ENCODE data around the gene CARS1. TPM values are rescaled to one million over a fixed set of nuclear protein-coding genes. Genes with fewer than 3 reads are reported as not detected.
A peak's percentile ranks its signal among the peaks of the same experiment; 100 is the strongest.

The CARS1 gene
- total and polyA plus RNA-seq, 2 donors, result 19.1 to 30.3 TPM

GRCh38 chr11:3036419-3036818 lies 20.8 kb downstream of the CARS1 start:
- peaks cover 49 to 54% of the 10 kb centered on the region in 2 donors for H3K36me3 ChIP-seq (ENCODE audit: control insufficient read depth in 2 of 2, insufficient read depth in 2 of 2, low read length in 1 of 2)
- no peak overlapping the region for H3K27ac ChIP-seq (ENCODE audit: low read depth in 1 of 2, low read length in 1 of 2)

GRCh38 chr11:3035333-3035732 lies 21.9 kb downstream of the CARS1 start:
- no peak overlapping the region for H3K4me3 ChIP-seq (ENCODE audit: low read length in 2 of 2)
- peaks cover 47 to 55% of the 10 kb centered on the region in 2 donors for H3K36me3 ChIP-seq (ENCODE audit: control insufficient read depth in 2 of 2, insufficient read depth in 2 of 2, low read length in 1 of 2)
- H3K27ac ChIP-seq (ENCODE audit: low read depth in 1 of 2, low read length in 1 of 2), result no peak overlapping the region
- H3K4me1 ChIP-seq (ENCODE audit: control insufficient read depth in 2 of 2, insufficient read depth in 2 of 2, low read length in 2 of 2), result peaks cover 0 to 7% of the 10 kb centered on the region in 2 donors
- no peaks in the 10 kb centered on the region for H3K9me3 ChIP-seq (ENCODE audit: control insufficient read depth in 2 of 2, insufficient read depth in 1 of 2, low read length in 1 of 2)
- H3K27me3 ChIP-seq (ENCODE audit: control insufficient read depth in 2 of 2, insufficient read depth in 1 of 2, low read length in 1 of 2), result no peaks in the 10 kb centered on the region
- DNase-seq (ENCODE audit: low read depth in 6 of 9, low spot score in 9 of 9), result no peak

More at GRCh38 chr11:3036419-3036818, 20.8 kb downstream of the CARS1 start:
- no peaks in the 10 kb centered on the region for H3K9me3 ChIP-seq (ENCODE audit: control insufficient read depth in 2 of 2, insufficient read depth in 1 of 2, low read length in 1 of 2)
- 78% methylated on average over 5 of the region's 5 CpGs for WGBS
- DNase-seq (ENCODE audit: low read depth in 6 of 9, low spot score in 9 of 9), result no peak
- peaks cover 0 to 7% of the 10 kb centered on the region in 2 donors for H3K4me1 ChIP-seq (ENCODE audit: control insufficient read depth in 2 of 2, insufficient read depth in 2 of 2, low read length in 2 of 2)
- H3K4me3 ChIP-seq (ENCODE audit: low read length in 2 of 2), result no peak overlapping the region
- H3K27me3 ChIP-seq (ENCODE audit: control insufficient read depth in 2 of 2, insufficient read depth in 1 of 2, low read length in 1 of 2), result no peaks in the 10 kb centered on the region

- WGBS, result 90% methylated on average over 18 of the region's 18 CpGs
- Histone ChIP-seq H3K4me3 (ENCODE audit: low read length in 2 of 2) (no peak overlapping the region), H3K27me3 (ENCODE audit: control insufficient read depth in 2 of 2, insufficient read depth in 1 of 2, low read length in 1 of 2) (no peaks in the 10 kb centered on the region), H3K36me3 (ENCODE audit: control insufficient read depth in 2 of 2, insufficient read depth in 2 of 2, low read length in 1 of 2) (peaks cover 33 to 53% of the 10 kb centered on the region in 2 donors), H3K9me3 (ENCODE audit: control insufficient read depth in 2 of 2, insufficient read depth in 1 of 2, low read length in 1 of 2) (no peaks in the 10 kb centered on the region), H3K4me1 (ENCODE audit: control insufficient read depth in 2 of 2, insufficient read depth in 2 of 2, low read length in 2 of 2) (no peaks in the 10 kb centered on the region), H3K27ac (ENCODE audit: low read depth in 1 of 2, low read length in 1 of 2) (no peak overlapping the region)
- DNase-seq (ENCODE audit: low read depth in 6 of 9, low spot score in 9 of 9), result no peak
These were observed 26.7 kb downstream of the CARS1 start for GRCh38 chr11:3030289-3031070.

- Histone ChIP-seq H3K4me3 (ENCODE audit: low read length in 2 of 2) (no peak overlapping the region), H3K9me3 (ENCODE audit: control insufficient read depth in 2 of 2, insufficient read depth in 1 of 2, low read length in 1 of 2) (no peaks in the 10 kb centered on the region), H3K27ac (ENCODE audit: low read depth in 1 of 2, low read length in 1 of 2) (no peak overlapping the region), H3K36me3 (ENCODE audit: control insufficient read depth in 2 of 2, insufficient read depth in 2 of 2, low read length in 1 of 2) (peaks cover 26 to 52% of the 10 kb centered on the region in 2 donors), H3K27me3 (ENCODE audit: control insufficient read depth in 2 of 2, insufficient read depth in 1 of 2, low read length in 1 of 2) (no peaks in the 10 kb centered on the region), H3K4me1 (ENCODE audit: control insufficient read depth in 2 of 2, insufficient read depth in 2 of 2, low read length in 2 of 2) (no peaks in the 10 kb centered on the region)
- WGBS, result 98% methylated on average over 9 of the region's 9 CpGs
- no peak for DNase-seq (ENCODE audit: low read depth in 6 of 9, low spot score in 9 of 9)
These were observed 28.4 kb downstream of the CARS1 start for GRCh38 chr11:3028813-3029212.

- Histone ChIP-seq H3K27ac (ENCODE audit: low read depth in 1 of 2, low read length in 1 of 2) (no peak overlapping the region), H3K36me3 (ENCODE audit: control insufficient read depth in 2 of 2, insufficient read depth in 2 of 2, low read length in 1 of 2) (peaks cover 26 to 48% of the 10 kb centered on the region in 2 donors), H3K4me1 (ENCODE audit: control insufficient read depth in 2 of 2, insufficient read depth in 2 of 2, low read length in 2 of 2) (peaks cover 0 to 12% of the 10 kb centered on the region in 2 donors), H3K9me3 (ENCODE audit: control insufficient read depth in 2 of 2, insufficient read depth in 1 of 2, low read length in 1 of 2) (no peaks in the 10 kb centered on the region), H3K27me3 (ENCODE audit: control insufficient read depth in 2 of 2, insufficient read depth in 1 of 2, low read length in 1 of 2) (no peaks in the 10 kb centered on the region), H3K4me3 (ENCODE audit: low read length in 2 of 2) (no peak overlapping the region)
- no peak for DNase-seq (ENCODE audit: low read depth in 6 of 9, low spot score in 9 of 9)
- 98% methylated on average over 8 of the region's 8 CpGs for WGBS
These were observed 30.4 kb downstream of the CARS1 start for GRCh38 chr11:3026803-3027202.

- DNase-seq (ENCODE audit: low read depth in 6 of 9, low spot score in 9 of 9), result no peak
- no peak overlapping the region for H3K4me3 ChIP-seq (ENCODE audit: low read length in 2 of 2)
- H3K4me1 ChIP-seq (ENCODE audit: control insufficient read depth in 2 of 2, insufficient read depth in 2 of 2, low read length in 2 of 2), result peaks cover 0 to 28% of the 10 kb centered on the region in 2 donors
- H3K27ac ChIP-seq (ENCODE audit: low read depth in 1 of 2, low read length in 1 of 2), result no peak overlapping the region
- peaks cover 29 to 40% of the 10 kb centered on the region in 2 donors for H3K36me3 ChIP-seq (ENCODE audit: control insufficient read depth in 2 of 2, insufficient read depth in 2 of 2, low read length in 1 of 2)
- no peaks in the 10 kb centered on the region for H3K27me3 ChIP-seq (ENCODE audit: control insufficient read depth in 2 of 2, insufficient read depth in 1 of 2, low read length in 1 of 2)
- 97% methylated on average over 4 of the region's 4 CpGs for WGBS
- no peaks in the 10 kb centered on the region for H3K9me3 ChIP-seq (ENCODE audit: control insufficient read depth in 2 of 2, insufficient read depth in 1 of 2, low read length in 1 of 2)
These were observed 34.2 kb downstream of the CARS1 start for GRCh38 chr11:3022982-3023381.

GRCh38 chr11:3022300-3022967 lies 34.8 kb downstream of the CARS1 start:
- H3K4me3 ChIP-seq (ENCODE audit: low read length in 2 of 2), result no peak overlapping the region
- peaks cover 0 to 28% of the 10 kb centered on the region in 2 donors for H3K4me1 ChIP-seq (ENCODE audit: control insufficient read depth in 2 of 2, insufficient read depth in 2 of 2, low read length in 2 of 2)
- peak in 1 of 9 donors; percentile 32 for DNase-seq (ENCODE audit: low read depth in 6 of 9, low spot score in 9 of 9)
- H3K9me3 ChIP-seq (ENCODE audit: control insufficient read depth in 2 of 2, insufficient read depth in 1 of 2, low read length in 1 of 2), result no peaks in the 10 kb centered on the region
- 92% methylated on average over 14 of the region's 14 CpGs for WGBS
- no peaks in the 10 kb centered on the region for H3K27me3 ChIP-seq (ENCODE audit: control insufficient read depth in 2 of 2, insufficient read depth in 1 of 2, low read length in 1 of 2)
- peaks cover 34 to 44% of the 10 kb centered on the region in 2 donors for H3K36me3 ChIP-seq (ENCODE audit: control insufficient read depth in 2 of 2, insufficient read depth in 2 of 2, low read length in 1 of 2)
- H3K27ac ChIP-seq (ENCODE audit: low read depth in 1 of 2, low read length in 1 of 2), result no peak overlapping the region

GRCh38 chr11:3021125-3021524 lies 36.1 kb downstream of the CARS1 start:
- Histone ChIP-seq H3K27me3 (ENCODE audit: control insufficient read depth in 2 of 2, insufficient read depth in 1 of 2, low read length in 1 of 2) (no peaks in the 10 kb centered on the region), H3K4me1 (ENCODE audit: control insufficient read depth in 2 of 2, insufficient read depth in 2 of 2, low read length in 2 of 2) (peaks cover 0 to 28% of the 10 kb centered on the region in 2 donors), H3K27ac (ENCODE audit: low read depth in 1 of 2, low read length in 1 of 2) (no peak overlapping the region), H3K4me3 (ENCODE audit: low read length in 2 of 2) (no peak overlapping the region), H3K9me3 (ENCODE audit: control insufficient read depth in 2 of 2, insufficient read depth in 1 of 2, low read length in 1 of 2) (no peaks in the 10 kb centered on the region), H3K36me3 (ENCODE audit: control insufficient read depth in 2 of 2, insufficient read depth in 2 of 2, low read length in 1 of 2) (peaks cover 41% of the 10 kb centered on the region in 2 donors)
- 84% methylated on average over 4 of the region's 4 CpGs for WGBS
- DNase-seq (ENCODE audit: low read depth in 6 of 9, low spot score in 9 of 9), result peak in 5 of 9 donors; percentile 23 to 64 (median 41)

GRCh38 chr11:3020011-3020410 lies 37.2 kb downstream of the CARS1 start:
- H3K36me3 ChIP-seq (ENCODE audit: control insufficient read depth in 2 of 2, insufficient read depth in 2 of 2, low read length in 1 of 2), result peaks cover 43 to 47% of the 10 kb centered on the region in 2 donors
- H3K27me3 ChIP-seq (ENCODE audit: control insufficient read depth in 2 of 2, insufficient read depth in 1 of 2, low read length in 1 of 2), result no peaks in the 10 kb centered on the region
- 98% methylated on average over 12 of the region's 12 CpGs for WGBS
- DNase-seq (ENCODE audit: low read depth in 6 of 9, low spot score in 9 of 9), result no peak
- H3K4me3 ChIP-seq (ENCODE audit: low read length in 2 of 2), result no peak overlapping the region
- no peaks in the 10 kb centered on the region for H3K9me3 ChIP-seq (ENCODE audit: control insufficient read depth in 2 of 2, insufficient read depth in 1 of 2, low read length in 1 of 2)
- H3K27ac ChIP-seq (ENCODE audit: low read depth in 1 of 2, low read length in 1 of 2), result no peak overlapping the region
- peaks cover 5 to 39% of the 10 kb centered on the region in 2 donors for H3K4me1 ChIP-seq (ENCODE audit: control insufficient read depth in 2 of 2, insufficient read depth in 2 of 2, low read length in 2 of 2)

Measured in thymus (tissue), 11 donors.